WTC11 (cell line): ENCODE data around the gene SRSF12. TPM values are rescaled to one million over a fixed set of nuclear protein-coding genes. Genes with fewer than 3 reads are reported as not detected.

ENCODE experiments used
- ARID4B ChIP-seq: sonication (generic); formaldehyde crosslinking; IDR thresholded peaks from 2 replicates; pipeline ENCODE4 v1.8.0; 2023; ENCODE audit warnings: missing genetic modification reagents, mild to moderate bottlenecking, borderline replicate concordance
- ATF3 ChIP-seq: sonication (generic); formaldehyde crosslinking; conservative IDR thresholded peaks from 2 replicates; pipeline ENCODE4 v1.8.1; 2022; ENCODE audit warnings: mild to moderate bottlenecking, missing genetic modification reagents
- ATF6 ChIP-seq: sonication (generic); formaldehyde crosslinking; IDR thresholded peaks from 2 replicates; pipeline ENCODE4 v1.8.1; 2023; ENCODE audit warnings: mild to moderate bottlenecking, missing genetic modification reagents
- CREM ChIP-seq: sonication (generic); formaldehyde crosslinking; IDR thresholded peaks from 2 replicates; pipeline ENCODE4 v1.8.1; 2022; ENCODE audit warnings: mild to moderate bottlenecking, missing genetic modification reagents, moderate library complexity
- E2F4 ChIP-seq: sonication (generic); formaldehyde crosslinking; IDR thresholded peaks from 2 replicates; pipeline ENCODE4 v1.8.1; 2022; ENCODE audit warnings: low read depth, mild to moderate bottlenecking, moderate library complexity, missing genetic modification reagents, borderline replicate concordance
- E2F5 ChIP-seq: sonication (generic); formaldehyde crosslinking; IDR thresholded peaks from 2 replicates; pipeline ENCODE4 v1.8.1; 2022; ENCODE audit warnings: mild to moderate bottlenecking, moderate library complexity, missing genetic modification reagents
- FOXK1 ChIP-seq: sonication (generic); formaldehyde crosslinking; IDR thresholded peaks from 2 replicates; pipeline ENCODE4 v1.8.0; 2022; ENCODE audit warnings: mild to moderate bottlenecking, moderate library complexity, missing genetic modification reagents
- FOXP1 ChIP-seq: sonication (generic); formaldehyde crosslinking; IDR thresholded peaks from 2 replicates; pipeline ENCODE4 v1.8.0; 2022; ENCODE audit warnings: missing genetic modification reagents, mild to moderate bottlenecking, moderate library complexity, borderline replicate concordance
- HMGA2 ChIP-seq: fragments of 250-450 bp; sonication (Bioruptor Pico); IDR thresholded peaks from 2 replicates; pipeline ENCODE4 v1.4.0; 2021; ENCODE audit warnings: mild to moderate bottlenecking, moderate library complexity
- MYBL2 ChIP-seq: sonication (generic); formaldehyde crosslinking; IDR thresholded peaks from 2 replicates; pipeline ENCODE4 v1.8.1; 2023; ENCODE audit warnings: mild to moderate bottlenecking, moderate library complexity, missing genetic modification reagents
- NFYB ChIP-seq: sonication (generic); formaldehyde crosslinking; conservative IDR thresholded peaks from 2 replicates; pipeline ENCODE4 v1.8.0; 2022; ENCODE audit warnings: low read depth, missing genetic modification reagents
- NR2C2 ChIP-seq: sonication (generic); formaldehyde crosslinking; IDR thresholded peaks from 2 replicates; pipeline ENCODE4 v1.8.0; 2022; ENCODE audit warnings: mild to moderate bottlenecking, missing genetic modification reagents
- OVOL2 ChIP-seq: fragments of 250-450 bp; sonication (Bioruptor Pico); IDR thresholded peaks from 2 replicates; pipeline ENCODE4 v1.9.0; 2021; ENCODE audit warnings: mild to moderate bottlenecking, borderline replicate concordance
- RORB ChIP-seq: fragments of 250-450 bp; sonication (Bioruptor Pico); IDR thresholded peaks from 2 replicates; pipeline ENCODE4 v1.9.0; 2021; ENCODE audit warnings: mild to moderate bottlenecking
- TCF7 ChIP-seq: sonication (generic); formaldehyde crosslinking; IDR thresholded peaks from 2 replicates; pipeline ENCODE4 v1.8.0; 2022; ENCODE audit warnings: mild to moderate bottlenecking, low read depth, missing genetic modification reagents, moderate library complexity
- TP53 ChIP-seq: sonication (generic); formaldehyde crosslinking; IDR thresholded peaks from 2 replicates; pipeline ENCODE4 v1.8.1; 2023; ENCODE audit warnings: mild to moderate bottlenecking, missing genetic modification reagents
- USF1 ChIP-seq: sonication (generic); formaldehyde crosslinking; IDR thresholded peaks from 2 replicates; pipeline ENCODE4 v1.8.0; 2022; ENCODE audit warnings: mild to moderate bottlenecking, missing genetic modification reagents
- ZBTB21 ChIP-seq: sonication (generic); formaldehyde crosslinking; IDR thresholded peaks from 2 replicates; pipeline ENCODE4 v1.8.1; 2023; ENCODE audit warnings: mild to moderate bottlenecking, missing genetic modification reagents, borderline replicate concordance
- ZBTB43 ChIP-seq: sonication (generic); formaldehyde crosslinking; IDR thresholded peaks from 2 replicates; pipeline ENCODE4 v1.8.1; 2023; ENCODE audit warnings: mild to moderate bottlenecking, missing genetic modification reagents
- ZNF121 ChIP-seq: sonication (generic); formaldehyde crosslinking; IDR thresholded peaks from 2 replicates; pipeline ENCODE4 v1.8.0; 2023; ENCODE audit warnings: missing genetic modification reagents
- ZNF138 ChIP-seq: sonication (generic); formaldehyde crosslinking; conservative IDR thresholded peaks from 2 replicates; pipeline ENCODE4 v1.8.1; 2022; ENCODE audit warnings: mild to moderate bottlenecking, moderate library complexity, missing genetic modification reagents
- ZNF219 ChIP-seq: sonication (generic); formaldehyde crosslinking; IDR thresholded peaks from 2 replicates; pipeline ENCODE4 v1.8.0; 2023; ENCODE audit warnings: missing genetic modification reagents, mild to moderate bottlenecking, borderline replicate concordance
- ZNF232 ChIP-seq: sonication (generic); formaldehyde crosslinking; IDR thresholded peaks from 2 replicates; pipeline ENCODE4 v1.8.0; 2022; ENCODE audit warnings: mild to moderate bottlenecking, missing genetic modification reagents
- total RNA-seq: library from RNA; stranded (reverse); gene quantifications from 3 replicates; pipeline ENCODE4 v1.2.3, GENCODE V29; 2021

SRSF12 gene
- total RNA-seq, 1 experiment from 2014 or later: 3.8 TPM

GRCh38 chr6:89145956-89146717, 28.3 kb upstream of the SRSF12 start, which contains the start of gene PM20D2 (continued):
- TF ChIP-seq USF1 (CRISPR knock-in tag) (peak; percentile 69), ZNF219 (peak; percentile 85; the same call in 1 of the 2 replicates), NR2C2 (CRISPR knock-in tag) (peak; percentile 40; the same call in 1 of the 2 replicates), MYBL2 (CRISPR knock-in tag) (peak; percentile 96), ATF6 (no peak), OVOL2 (no peak), E2F5 (CRISPR knock-in tag) (peak; percentile 98), CREM (CRISPR knock-in tag) (peak; percentile 85), ZBTB21 (peak; percentile 83; the same call in 1 of the 2 replicates), ATF3 (CRISPR knock-in tag) (0 out of 2 replicates have a peak, but pooled peaks have one; percentile 57), ARID4B (CRISPR knock-in tag) (peak; percentile 93), FOXP1 (peak; percentile 96; the same call in 1 of the 2 replicates), FOXK1 (CRISPR knock-in tag) (0 out of 2 replicates have a peak, but pooled peaks have one; percentile 25), TP53 (peak; percentile 94), ZBTB43 (CRISPR knock-in tag) (peak; percentile 93; the same call in 1 of the 2 replicates), NFYB (CRISPR knock-in tag) (peak; percentile 47), ZNF138 (CRISPR knock-in tag) (peak; percentile 81), ZNF232 (CRISPR knock-in tag) (peak; percentile 71), TCF7 (CRISPR knock-in tag) (peak; percentile 93), E2F4 (CRISPR knock-in tag) (peak; percentile 82), HMGA2 (CRISPR knock-in tag) (no peak), ZNF121 (no peak; the same call in 1 of the 2 replicates), RORB (CRISPR knock-in tag) (no peak)
